BLaER1 (cell line): Measurements from ENCODE around the gene STYXL1.
"Not testable (repeated sequence)": the region's sequence is repeated elsewhere in the genome, so short reads cannot be mapped to it uniquely, and the experiment has no call there.

Experiments
- H3K27ac ChIP-seq: shearing (Covaris generic); formaldehyde crosslinking; 2 replicates; pipeline ENCODE4 v1.8.1; 2022
- H3K27me3 ChIP-seq: shearing (Covaris generic); formaldehyde crosslinking; 2 replicates; pipeline ENCODE4 v1.8.1; 2022
- H3K36me3 ChIP-seq: shearing (Covaris generic); formaldehyde crosslinking; 2 replicates; pipeline ENCODE4 v1.8.1; 2022
- H3K4me1 ChIP-seq: shearing (Covaris generic); formaldehyde crosslinking; 2 replicates; pipeline ENCODE4 v1.8.1; 2022
- H3K4me2 ChIP-seq: shearing (Covaris generic); formaldehyde crosslinking; 2 replicates; pipeline ENCODE4 v1.8.1; 2022
- H3K4me3 ChIP-seq: shearing (Covaris generic); formaldehyde crosslinking; 2 replicates; pipeline ENCODE4 v1.8.1; 2022
- H3K9ac ChIP-seq: shearing (Covaris generic); formaldehyde crosslinking; 2 replicates; pipeline ENCODE4 v1.8.1; 2022
- H3K9me3 ChIP-seq: shearing (Covaris generic); formaldehyde crosslinking; 2 replicates; pipeline ENCODE4 v1.8.1; 2022
- H4K20me1 ChIP-seq: shearing (Covaris generic); formaldehyde crosslinking; 2 replicates; pipeline ENCODE4 v1.8.1; 2022
- Cebpa-rat ChIP-seq: shearing (Covaris generic); IDR thresholded peaks from 2 replicates; pipeline ENCODE4 v1.8.1; 2022

Gene STYXL1

DNA sequence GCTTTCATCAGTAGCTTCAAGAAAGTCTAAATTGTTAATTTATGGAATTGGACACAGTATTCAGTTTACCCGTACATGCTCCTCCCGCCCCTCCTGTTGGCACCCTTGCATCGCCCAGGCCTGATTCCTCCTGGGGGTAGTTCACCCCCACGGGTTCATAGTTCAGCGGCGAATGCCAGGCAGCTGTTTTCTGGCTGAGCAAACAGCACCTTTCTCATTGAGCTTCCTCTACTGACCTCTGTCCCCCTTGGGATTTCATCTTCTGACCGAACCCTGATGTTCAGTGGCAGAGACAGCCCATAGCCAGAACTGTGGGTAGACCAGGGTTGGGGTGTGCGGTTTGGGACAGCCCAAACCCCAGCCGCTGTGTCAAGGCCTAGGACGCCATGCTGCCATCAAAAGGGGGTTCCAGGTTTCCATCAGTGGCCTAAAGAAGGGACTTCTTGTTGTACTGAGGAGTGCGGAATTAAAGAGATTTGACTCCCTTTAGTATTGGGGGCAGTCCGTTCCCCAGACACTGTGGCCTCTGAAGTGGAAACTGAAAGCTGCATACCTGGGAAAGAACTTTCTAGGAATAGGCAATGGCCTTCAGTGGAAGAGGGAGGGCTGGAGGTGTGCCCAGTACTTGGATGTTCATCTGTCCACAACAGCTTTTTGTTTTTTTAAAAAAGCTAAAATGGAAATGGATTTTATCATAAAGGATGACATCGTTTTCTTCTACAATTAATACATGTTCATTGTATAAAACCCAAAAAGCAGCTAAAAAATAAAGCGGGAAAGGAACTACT is 19.1 kb upstream of the STYXL1 start:
- Histone ChIP-seq H3K4me2 (peak overlapping the region; percentile 58), H4K20me1 (peaks cover 95% of the 10 kb centered on the region), H3K9me3 (no peaks in the 10 kb centered on the region), H3K27ac (no peak overlapping the region), H3K4me1 (peaks cover 25% of the 10 kb centered on the region), H3K27me3 (no peaks in the 10 kb centered on the region; the same call in 1 of the 2 replicates), H3K9ac (no peak overlapping the region; the same call in 1 of the 2 replicates), H3K36me3 (peaks cover 95% of the 10 kb centered on the region), H3K4me3 (no peak overlapping the region)
- TF ChIP-seq Cebpa-rat, result no peak

- Histone ChIP-seq H3K4me2 (no peak overlapping the region), H4K20me1 (peaks cover 95% of the 10 kb centered on the region), H3K9ac (no peak overlapping the region), H3K27ac (no peak overlapping the region), H3K4me3 (no peak overlapping the region), H3K27me3 (no peaks in the 10 kb centered on the region; the same call in 1 of the 2 replicates), H3K9me3 (no peaks in the 10 kb centered on the region), H3K36me3 (peaks cover 95% of the 10 kb centered on the region), H3K4me1 (peaks cover 25% of the 10 kb centered on the region)
- no peak for TF ChIP-seq Cebpa-rat
These were observed 17.3 kb upstream of the STYXL1 start for GRCh38 chr7:76065016-76065612.

DNA sequence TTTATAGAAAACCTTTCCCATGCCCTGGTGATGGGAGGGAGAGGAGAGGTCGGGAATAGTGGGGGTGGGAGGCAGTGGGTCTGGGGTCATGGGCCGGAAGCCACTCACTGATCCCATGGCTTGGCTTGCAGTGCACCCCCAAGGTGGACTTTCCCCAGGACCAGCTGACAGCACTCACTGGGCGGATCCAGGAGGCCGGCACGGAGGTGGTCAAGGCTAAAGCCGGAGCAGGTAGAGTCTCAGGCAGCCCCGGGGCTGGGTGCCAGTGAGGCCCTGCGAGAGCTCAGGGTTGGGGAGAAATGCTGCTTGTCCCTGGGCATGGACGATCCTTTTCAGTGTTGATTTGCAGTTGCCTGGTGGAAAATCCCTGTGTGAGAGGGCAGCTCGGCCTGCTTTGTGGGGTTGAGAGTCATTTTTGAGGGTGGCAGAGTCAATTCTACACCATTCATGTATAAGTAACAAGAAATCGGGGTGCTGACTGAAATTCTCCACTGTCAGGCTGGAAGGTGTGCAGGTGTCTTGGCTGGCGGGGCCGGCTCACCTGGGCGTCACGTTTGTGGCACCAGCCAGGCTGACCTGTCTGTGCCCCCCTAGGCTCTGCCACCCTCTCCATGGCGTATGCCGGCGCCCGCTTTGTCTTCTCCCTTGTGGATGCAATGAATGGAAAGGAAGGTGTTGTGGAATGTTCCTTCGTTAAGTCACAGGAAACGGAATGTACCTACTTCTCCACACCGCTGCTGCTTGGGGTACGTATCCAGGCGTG is 16.6 kb upstream of the STYXL1 start:
- no peaks in the 10 kb centered on the region for H3K9me3 ChIP-seq
- peaks cover 95% of the 10 kb centered on the region for H3K36me3 ChIP-seq
- H3K4me3 ChIP-seq, result no peak overlapping the region
- H3K4me1 ChIP-seq, result peaks cover 25% of the 10 kb centered on the region
- peaks cover 95% of the 10 kb centered on the region for H4K20me1 ChIP-seq
- no peak for TF ChIP-seq Cebpa-rat
- H3K27me3 ChIP-seq, result no peaks in the 10 kb centered on the region; the same call in 1 of the 2 replicates
- H3K9ac ChIP-seq, result no peak overlapping the region
- no peak overlapping the region for H3K4me2 ChIP-seq
- H3K27ac ChIP-seq, result no peak overlapping the region

DNA sequence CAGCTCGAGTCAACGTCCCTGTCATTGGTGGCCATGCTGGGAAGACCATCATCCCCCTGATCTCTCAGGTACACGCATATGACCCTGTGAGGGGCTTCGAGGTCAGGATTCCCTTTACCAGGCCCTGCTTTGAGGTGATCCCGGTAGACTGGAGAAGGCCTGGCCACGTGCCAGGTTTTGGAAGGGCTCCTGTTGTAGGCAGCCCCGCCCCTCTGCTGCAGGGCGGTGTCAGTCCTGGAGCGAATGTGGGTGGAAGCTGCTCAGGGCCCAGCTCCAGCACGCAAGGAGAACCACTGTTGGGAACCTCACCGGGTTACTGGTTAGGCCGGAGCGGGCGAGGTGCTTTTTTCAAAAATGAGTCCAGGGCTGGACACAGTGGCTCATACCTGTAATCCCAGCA is 15.7 kb upstream of the STYXL1 start:
- no peak for TF ChIP-seq Cebpa-rat
- H3K4me1 ChIP-seq, result peaks cover 25% of the 10 kb centered on the region
- H3K27me3 ChIP-seq, result no peaks in the 10 kb centered on the region; the same call in 1 of the 2 replicates
- H3K9ac ChIP-seq, result no peak overlapping the region
- no peak overlapping the region for H3K4me3 ChIP-seq
- no peaks in the 10 kb centered on the region for H3K9me3 ChIP-seq
- no peak overlapping the region for H3K4me2 ChIP-seq
- H4K20me1 ChIP-seq, result peaks cover 98% of the 10 kb centered on the region
- H3K27ac ChIP-seq, result no peak overlapping the region
- H3K36me3 ChIP-seq, result peaks cover 97% of the 10 kb centered on the region

DNA sequence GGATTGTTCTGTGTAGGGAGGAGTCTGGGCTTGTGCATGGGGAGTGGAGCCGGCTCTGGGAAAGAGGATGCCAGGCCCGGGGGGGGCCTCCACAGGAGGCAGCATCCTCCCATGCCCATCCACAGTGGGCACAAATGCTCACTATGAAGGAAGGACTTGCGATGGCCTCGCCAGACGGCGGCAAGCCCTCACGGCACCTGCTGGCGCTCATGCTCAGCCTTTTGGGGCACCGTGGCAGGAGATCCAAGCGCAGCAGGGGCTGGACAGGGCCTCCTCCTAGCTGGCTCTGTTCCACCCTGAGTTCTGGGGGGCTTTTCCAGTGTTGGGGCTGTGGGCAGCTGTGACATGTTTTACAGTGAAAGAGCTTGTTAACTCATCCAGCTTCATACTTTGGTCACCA is 15.3 kb upstream of the STYXL1 start:
- Histone ChIP-seq H3K4me3 (no peak overlapping the region), H3K27me3 (no peaks in the 10 kb centered on the region; the same call in 1 of the 2 replicates), H3K9me3 (no peaks in the 10 kb centered on the region), H3K9ac (no peak overlapping the region), H3K27ac (no peak overlapping the region), H4K20me1 (peaks cover 96% of the 10 kb centered on the region), H3K36me3 (peaks cover 98% of the 10 kb centered on the region), H3K4me2 (no peak overlapping the region), H3K4me1 (peaks cover 25% of the 10 kb centered on the region)
- TF ChIP-seq Cebpa-rat, result no peak

GRCh38 chr7:76062254-76062653 is 14.5 kb upstream of the STYXL1 start:
- H3K4me2 ChIP-seq, result no peak overlapping the region
- no peaks in the 10 kb centered on the region; the same call in 1 of the 2 replicates for H3K27me3 ChIP-seq
- no peak overlapping the region for H3K27ac ChIP-seq
- peaks cover 96% of the 10 kb centered on the region for H4K20me1 ChIP-seq
- H3K9me3 ChIP-seq, result no peaks in the 10 kb centered on the region
- H3K36me3 ChIP-seq, result peaks cover 98% of the 10 kb centered on the region
- no peak overlapping the region for H3K9ac ChIP-seq
- no peak for TF ChIP-seq Cebpa-rat
- H3K4me3 ChIP-seq, result no peak overlapping the region
- H3K4me1 ChIP-seq, result peaks cover 18% of the 10 kb centered on the region

DNA sequence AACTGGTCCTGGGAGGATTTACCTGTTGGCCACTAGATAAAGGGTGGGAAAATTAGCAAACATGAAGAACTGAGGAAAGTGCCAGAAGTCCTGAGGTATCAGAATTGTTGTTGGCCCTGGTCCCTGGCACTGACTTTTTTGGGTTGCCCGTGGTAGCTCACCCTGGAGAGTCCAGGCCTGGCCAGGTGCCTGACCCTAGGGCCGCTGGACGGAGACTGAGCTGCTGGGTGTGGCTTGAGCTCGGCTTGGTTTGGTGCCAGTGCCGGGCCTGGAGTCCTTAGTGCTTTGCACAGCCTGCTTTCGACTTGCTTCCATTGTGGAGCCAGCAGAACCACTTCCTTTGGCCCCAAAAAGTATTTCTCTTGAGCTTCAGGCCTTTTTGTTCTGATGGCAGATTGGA is 13.0 kb upstream of the STYXL1 start:
- Histone ChIP-seq H3K4me1 (peaks cover 4% of the 10 kb centered on the region; the same call in 1 of the 2 replicates), H3K27ac (no peak overlapping the region), H3K9me3 (no peaks in the 10 kb centered on the region), H3K36me3 (peaks cover 100% of the 10 kb centered on the region), H3K9ac (no peak overlapping the region), H3K4me2 (no peak overlapping the region), H4K20me1 (peaks cover 96% of the 10 kb centered on the region), H3K27me3 (no peaks in the 10 kb centered on the region; the same call in 1 of the 2 replicates), H3K4me3 (no peak overlapping the region)
- TF ChIP-seq Cebpa-rat, result no peak

DNA sequence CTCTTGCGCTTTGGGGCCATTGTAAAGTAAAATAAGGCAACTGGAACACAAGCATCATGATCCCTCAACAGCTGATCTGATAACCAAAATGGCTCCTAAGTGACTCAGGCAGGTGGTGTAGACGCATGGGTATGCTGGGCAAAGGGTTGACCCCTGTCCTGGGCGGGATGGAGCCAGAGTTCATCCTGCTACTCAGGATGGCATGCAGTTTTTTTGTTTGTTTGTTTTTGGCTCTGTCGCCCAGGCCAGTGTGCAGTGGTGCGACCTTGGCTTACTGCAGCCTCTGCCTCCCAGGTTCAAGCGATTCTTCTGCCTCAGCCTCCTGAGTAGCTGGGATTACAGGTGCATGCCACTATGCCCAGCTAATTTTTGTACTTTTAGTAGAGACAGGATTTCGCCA is 10.9 kb upstream of the STYXL1 start:
- H3K4me3 ChIP-seq, H3K4me1 ChIP-seq, H3K27me3 ChIP-seq, H3K4me2 ChIP-seq, H3K9me3 ChIP-seq, H3K9ac ChIP-seq, H3K27ac ChIP-seq: not testable (repeated sequence)
- Histone ChIP-seq H4K20me1 (peaks cover 96% of the 10 kb centered on the region), H3K36me3 (peaks cover 100% of the 10 kb centered on the region)

- no peaks in the 10 kb centered on the region for H3K9me3 ChIP-seq
- no peak overlapping the region for H3K9ac ChIP-seq
- H3K4me2 ChIP-seq, result no peak overlapping the region
- peaks cover 100% of the 10 kb centered on the region for H3K36me3 ChIP-seq
- no peaks in the 10 kb centered on the region for H3K27me3 ChIP-seq
- H3K4me3 ChIP-seq, result no peak overlapping the region
- no peak overlapping the region for H3K27ac ChIP-seq
- H3K4me1 ChIP-seq, result no peaks in the 10 kb centered on the region
- no peak for TF ChIP-seq Cebpa-rat
- peaks cover 96% of the 10 kb centered on the region for H4K20me1 ChIP-seq
These were observed 10.0 kb upstream of the STYXL1 start for GRCh38 chr7:76057813-76058145.
